Type B pancreatic cell (in vitro differentiated cells): Measurements from ENCODE around the gene ZNF22. TPM values are rescaled to one million over a fixed set of nuclear protein-coding genes. Genes with fewer than 3 reads are reported as not detected.

Experiments
- DNase-seq: peaks from one replicate; pipeline ENCODE4 v3.0.0; 2021; ENCODE audit warnings: mixed read lengths; ENCODE audit not compliant: unreplicated experiment; ENCODE audit errors: extremely low spot score
- H3K27ac Mint-ChIP-seq: 2 replicates; pipeline ENCODE4 v1.8.0; 2021; ENCODE audit warnings: mild to moderate bottlenecking, mixed read lengths
- H3K27me3 Mint-ChIP-seq: 2 replicates; pipeline ENCODE4 v1.8.0; 2021; ENCODE audit warnings: mixed read lengths
- H3K36me3 Mint-ChIP-seq: 2 replicates; pipeline ENCODE4 v1.8.0; 2021; ENCODE audit warnings: mixed read lengths
- H3K4me1 Mint-ChIP-seq: one replicate; pipeline ENCODE4 v1.8.0; 2021; ENCODE audit warnings: mixed read lengths; ENCODE audit not compliant: unreplicated experiment
- H3K4me3 Mint-ChIP-seq: 2 replicates; pipeline ENCODE4 v1.8.0; 2021; ENCODE audit warnings: mild to moderate bottlenecking, mixed read lengths
- H3K9me3 Mint-ChIP-seq: 2 replicates; pipeline ENCODE4 v1.8.0; 2021; ENCODE audit warnings: mixed read lengths
- total RNA-seq: library from RNA; stranded (reverse); gene quantifications from 2 replicates; pipeline ENCODE4 v1.2.1, GENCODE V29; 2021; ENCODE audit warnings: low replicate concordance
- TF ChIP-seq, protein P1 (sequence below): fragments of 200-600 bp; sonication (generic); conservative IDR thresholded peaks from 2 replicates; pipeline ENCODE4 v1.5.0; 2021; ENCODE audit warnings: antibody characterized with exemption, mild to moderate bottlenecking

ZNF22 gene
- total RNA-seq, 1 donor from 2014 or later, result 39.0 TPM

DNA sequence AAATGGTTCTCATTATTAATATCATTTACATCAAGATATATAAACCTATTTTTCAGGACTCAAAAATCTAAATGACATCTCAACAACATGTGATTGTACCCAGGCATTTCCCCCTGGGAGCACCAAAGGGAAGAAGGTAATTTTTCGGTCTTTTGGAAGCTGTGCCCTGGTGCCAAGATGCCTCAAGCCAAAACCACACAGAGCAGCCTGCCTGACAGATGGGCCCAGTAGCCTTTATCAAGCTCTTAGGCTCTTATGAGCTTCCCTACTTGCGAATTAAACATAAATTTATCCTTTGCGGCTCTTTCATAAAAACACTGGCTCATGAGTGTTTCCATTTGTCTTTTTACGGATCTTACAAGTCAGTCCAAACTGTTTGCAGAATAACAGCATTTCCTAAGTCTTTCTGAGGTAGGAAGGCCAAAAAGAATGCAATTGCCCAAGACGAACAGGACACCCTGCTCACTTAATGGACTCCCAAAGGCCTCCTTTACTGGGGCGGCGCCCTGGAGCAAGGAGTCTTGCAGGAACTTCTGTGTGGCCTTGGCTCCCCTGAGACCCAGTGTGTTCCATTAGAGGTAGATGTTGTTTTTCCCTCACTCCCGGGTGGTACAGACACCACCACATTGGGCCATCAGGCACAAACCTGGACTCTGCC lies 45.2 kb upstream of the ZNF22 start:
- Mint-ChIP-seq H3K36me3 (peaks cover 9% of the 10 kb centered on the region), H3K9me3 (no peaks in the 10 kb centered on the region), H3K27ac (no peak overlapping the region), H3K4me1 (peaks cover 36% of the 10 kb centered on the region), H3K27me3 (no peaks in the 10 kb centered on the region), H3K4me3 (no peak overlapping the region)
- TF ChIP-seq, protein P1, sequence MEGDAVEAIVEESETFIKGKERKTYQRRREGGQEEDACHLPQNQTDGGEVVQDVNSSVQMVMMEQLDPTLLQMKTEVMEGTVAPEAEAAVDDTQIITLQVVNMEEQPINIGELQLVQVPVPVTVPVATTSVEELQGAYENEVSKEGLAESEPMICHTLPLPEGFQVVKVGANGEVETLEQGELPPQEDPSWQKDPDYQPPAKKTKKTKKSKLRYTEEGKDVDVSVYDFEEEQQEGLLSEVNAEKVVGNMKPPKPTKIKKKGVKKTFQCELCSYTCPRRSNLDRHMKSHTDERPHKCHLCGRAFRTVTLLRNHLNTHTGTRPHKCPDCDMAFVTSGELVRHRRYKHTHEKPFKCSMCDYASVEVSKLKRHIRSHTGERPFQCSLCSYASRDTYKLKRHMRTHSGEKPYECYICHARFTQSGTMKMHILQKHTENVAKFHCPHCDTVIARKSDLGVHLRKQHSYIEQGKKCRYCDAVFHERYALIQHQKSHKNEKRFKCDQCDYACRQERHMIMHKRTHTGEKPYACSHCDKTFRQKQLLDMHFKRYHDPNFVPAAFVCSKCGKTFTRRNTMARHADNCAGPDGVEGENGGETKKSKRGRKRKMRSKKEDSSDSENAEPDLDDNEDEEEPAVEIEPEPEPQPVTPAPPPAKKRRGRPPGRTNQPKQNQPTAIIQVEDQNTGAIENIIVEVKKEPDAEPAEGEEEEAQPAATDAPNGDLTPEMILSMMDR, result no peak
- DNase-seq, result peak; percentile 47

DNA sequence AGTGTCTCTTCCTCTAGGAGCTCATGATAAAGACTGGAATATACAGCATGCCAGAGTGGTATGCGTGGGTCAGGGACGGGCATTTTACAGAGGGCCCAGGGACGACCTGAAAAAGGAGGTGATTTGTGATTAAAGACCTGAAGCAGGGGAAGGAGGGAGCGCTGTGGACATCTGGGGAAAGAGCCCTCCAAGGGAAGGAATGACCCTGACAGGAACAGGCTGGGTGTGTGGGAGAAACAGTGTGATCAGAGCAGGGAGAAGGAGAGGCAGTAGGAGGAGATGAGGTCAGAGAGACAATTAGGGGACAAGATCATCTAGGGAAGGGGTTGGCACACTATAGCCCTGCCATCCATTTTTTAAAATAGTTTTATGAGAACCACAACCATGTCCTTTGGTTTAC lies 44.5 kb upstream of the ZNF22 start:
- Mint-ChIP-seq H3K27ac (no peak overlapping the region), H3K27me3 (no peaks in the 10 kb centered on the region), H3K4me3 (peak overlapping the region; percentile 35), H3K36me3 (peaks cover 9% of the 10 kb centered on the region), H3K9me3 (no peaks in the 10 kb centered on the region), H3K4me1 (peaks cover 42% of the 10 kb centered on the region)
- TF ChIP-seq, protein P1, result no peak
- DNase-seq, result peak; percentile 52

DNA sequence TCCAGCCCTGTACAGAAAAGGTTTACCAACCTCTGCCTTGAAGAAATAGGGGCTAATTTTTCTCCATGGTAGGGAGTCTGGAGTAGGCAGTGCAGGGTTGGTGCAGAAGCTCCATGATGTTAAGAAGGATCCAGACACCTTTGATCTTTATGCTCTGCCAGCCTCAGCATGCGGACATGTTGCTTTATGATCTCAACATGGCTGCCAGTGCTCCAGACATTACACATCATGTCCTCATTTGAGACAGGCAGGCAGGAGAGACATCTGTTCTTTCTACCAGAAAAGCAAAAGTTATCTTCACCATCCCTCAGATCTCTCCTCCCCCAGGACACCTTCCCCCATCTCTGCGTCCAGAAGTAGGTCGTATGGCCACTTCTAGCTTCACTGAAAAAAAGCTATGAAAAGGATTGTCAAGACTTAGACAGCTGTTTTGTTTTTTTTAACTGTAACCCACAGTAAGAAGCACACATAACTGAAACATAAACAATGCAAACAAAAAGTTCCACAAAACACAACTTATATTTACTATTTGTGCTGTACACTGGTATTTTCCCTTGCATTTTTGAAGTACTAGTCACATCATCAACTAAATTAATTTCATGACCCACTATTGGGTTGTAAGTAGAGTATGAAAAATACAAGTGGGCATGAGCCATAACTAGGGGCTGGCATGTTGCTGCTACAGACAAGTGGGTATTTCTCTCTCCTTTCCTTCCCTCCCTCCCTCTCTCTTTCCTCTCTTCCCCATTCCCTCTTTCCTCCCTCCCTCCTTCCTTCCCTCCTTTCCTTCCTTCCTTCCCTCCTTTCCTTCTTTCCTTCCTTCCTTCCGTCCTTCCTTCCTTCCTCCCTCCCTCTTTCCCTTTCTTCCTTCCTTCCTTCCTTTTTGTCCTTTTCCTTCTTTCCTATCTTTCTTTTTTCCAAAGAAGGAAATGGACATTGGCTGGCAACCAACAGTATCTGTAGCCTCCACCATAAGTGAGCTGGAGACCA lies 43.7 kb upstream of the ZNF22 start:
- H3K36me3 Mint-ChIP-seq, result peaks cover 9% of the 10 kb centered on the region
- TF ChIP-seq, protein P1, result no peak
- H3K27ac Mint-ChIP-seq, result no peak overlapping the region
- peak overlapping the region; percentile 77 for H3K4me3 Mint-ChIP-seq
- peaks cover 48% of the 10 kb centered on the region for H3K4me1 Mint-ChIP-seq
- H3K9me3 Mint-ChIP-seq, result no peaks in the 10 kb centered on the region
- no peaks in the 10 kb centered on the region for H3K27me3 Mint-ChIP-seq
- no peak for DNase-seq

DNA sequence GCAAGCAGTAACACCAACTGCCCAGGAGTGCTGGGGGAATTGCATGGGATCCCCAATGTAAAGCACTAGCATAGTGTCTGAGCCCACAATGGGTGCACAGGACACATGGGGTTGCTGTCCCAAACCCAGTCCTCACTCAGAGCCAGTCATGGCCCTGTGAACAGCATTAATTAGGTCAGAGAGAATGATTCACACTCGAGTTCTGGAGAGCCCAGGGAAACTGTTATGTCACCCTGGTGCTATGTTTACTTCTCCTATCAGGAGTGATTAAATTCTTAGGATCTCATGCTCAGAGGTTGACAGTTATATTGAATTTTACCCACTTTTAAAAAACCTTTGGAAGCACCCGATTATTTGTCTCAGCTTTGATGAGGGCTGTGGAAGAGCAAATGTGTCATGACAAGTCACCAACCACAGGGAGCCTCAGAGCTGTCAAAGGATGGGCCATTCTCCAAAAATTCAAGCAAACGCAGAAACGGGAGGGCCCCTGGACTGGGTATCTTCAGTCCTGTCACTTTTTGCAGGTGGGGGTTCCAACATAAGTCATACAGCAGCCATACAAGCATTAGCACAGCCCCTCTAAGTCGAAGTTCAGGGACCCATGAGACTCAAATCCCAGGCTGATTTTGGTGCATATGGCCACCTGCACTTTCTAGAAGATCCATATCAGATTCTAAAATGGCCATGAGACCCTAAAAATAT lies 42.4 kb upstream of the ZNF22 start:
- Mint-ChIP-seq H3K27ac (peak overlapping the region; percentile 83), H3K4me1 (peaks cover 53% of the 10 kb centered on the region), H3K4me3 (peak overlapping the region; percentile 89)

DNA sequence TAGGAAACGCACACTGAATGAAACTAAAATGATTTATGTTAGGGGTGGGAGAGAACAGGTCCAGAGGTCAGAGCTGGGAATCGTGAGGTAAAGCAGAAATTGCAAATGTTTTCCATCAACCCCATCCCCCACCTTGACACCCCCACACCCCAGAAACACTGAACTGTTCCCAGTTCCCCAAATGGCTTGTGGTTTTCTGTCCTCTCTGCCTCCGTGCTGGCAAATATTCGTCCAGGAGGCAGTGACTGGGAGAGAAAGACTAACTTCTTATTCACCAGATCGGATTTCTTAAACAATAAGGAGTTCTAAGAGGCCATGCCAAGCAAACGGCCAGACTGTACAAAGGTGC lies 41.9 kb upstream of the ZNF22 start:
- H3K4me1 Mint-ChIP-seq, result peaks cover 53% of the 10 kb centered on the region
- DNase-seq, result no peak
- no peaks in the 10 kb centered on the region for H3K27me3 Mint-ChIP-seq
- TF ChIP-seq, protein P1, result no peak
- H3K9me3 Mint-ChIP-seq, result no peaks in the 10 kb centered on the region
- H3K27ac Mint-ChIP-seq, result peak overlapping the region; percentile 83
- H3K36me3 Mint-ChIP-seq, result peaks cover 9% of the 10 kb centered on the region
- H3K4me3 Mint-ChIP-seq, result peak overlapping the region; percentile 89

More for the DNA sequence above, 42.4 kb upstream of the ZNF22 start:
- Mint-ChIP-seq H3K36me3 (peaks cover 9% of the 10 kb centered on the region), H3K9me3 (no peaks in the 10 kb centered on the region), H3K27me3 (no peaks in the 10 kb centered on the region)
- DNase-seq, result peak; percentile 34
- TF ChIP-seq, protein P1, result no peak
